ENCODE measurements around the gene NTM.

Gene NTM

DNA sequence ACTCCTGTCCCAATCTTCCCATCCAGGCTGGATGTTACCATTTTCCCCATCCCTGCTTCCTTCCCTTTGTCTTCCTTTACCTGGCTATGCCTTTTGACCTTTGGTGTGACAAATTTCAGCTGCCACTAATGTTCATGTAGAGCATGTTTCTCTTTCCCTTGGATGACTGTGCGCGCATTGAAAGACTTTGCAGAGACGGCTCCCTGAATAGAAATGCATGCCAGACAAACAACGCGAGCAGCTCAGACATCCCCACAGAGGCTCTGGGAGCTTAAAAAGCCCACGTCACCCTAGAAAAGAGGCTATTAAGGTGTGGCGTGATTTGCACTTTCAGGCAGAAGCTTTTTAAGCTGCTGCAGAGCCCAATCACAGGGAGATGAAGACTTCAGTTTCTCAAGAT lies 202.0 kb downstream of the NTM start:
- no peak overlapping the region for H3K4me3 ChIP-seq (ENCODE audit: low read length)
- no peak overlapping the region for H3K4me2 ChIP-seq (ENCODE audit: low read length)
- H3K9me3 ChIP-seq (replicated peaks; ENCODE audit: low read length), result no peaks in the 10 kb centered on the region
- H3K9ac ChIP-seq (ENCODE audit: low read depth, low read length), result no peak overlapping the region
- no peaks in the 10 kb centered on the region for H3K4me1 ChIP-seq (ENCODE audit: control insufficient read depth, insufficient read depth, low read length)
- no peaks in the 10 kb centered on the region for H3K36me3 ChIP-seq (ENCODE audit: insufficient read depth, low read length)
- peaks cover 5% of the 10 kb centered on the region for H3K27me3 ChIP-seq (ENCODE audit: control insufficient read depth, insufficient read depth, low read length)

DNA sequence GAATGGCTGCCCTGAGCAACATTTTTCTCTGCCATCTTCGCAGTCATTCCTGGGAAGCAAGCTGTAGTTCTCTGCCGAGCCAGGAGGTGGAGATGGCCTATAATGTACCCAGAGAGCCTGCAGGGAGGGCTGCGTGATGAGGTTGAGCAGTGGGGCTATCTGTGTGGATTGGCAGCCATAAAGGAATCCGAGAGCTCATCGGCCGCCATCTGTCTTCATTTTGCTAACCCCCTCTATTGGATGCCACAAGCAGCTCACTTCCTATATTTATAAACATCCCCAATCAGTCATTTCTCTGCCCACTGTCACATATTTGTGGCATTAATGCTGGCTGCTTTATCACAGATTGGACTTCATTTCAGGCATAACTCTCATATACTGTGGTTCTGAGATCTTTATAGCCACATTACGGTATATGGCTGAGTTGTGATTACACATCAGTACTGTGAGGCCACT lies 209.5 kb downstream of the NTM start:
- no peak overlapping the region for H3K9ac ChIP-seq (ENCODE audit: low read depth, low read length)
- H3K36me3 ChIP-seq (ENCODE audit: insufficient read depth, low read length), result no peaks in the 10 kb centered on the region
- no peak overlapping the region for H3K4me3 ChIP-seq (ENCODE audit: low read length)
- no peaks in the 10 kb centered on the region for H3K9me3 ChIP-seq (replicated peaks; ENCODE audit: low read length)
- H3K27me3 ChIP-seq (ENCODE audit: control insufficient read depth, insufficient read depth, low read length), result peaks cover 17% of the 10 kb centered on the region
- no peak overlapping the region for H3K4me2 ChIP-seq (ENCODE audit: low read length)
- H3K4me1 ChIP-seq (ENCODE audit: control insufficient read depth, insufficient read depth, low read length), result no peaks in the 10 kb centered on the region

DNA sequence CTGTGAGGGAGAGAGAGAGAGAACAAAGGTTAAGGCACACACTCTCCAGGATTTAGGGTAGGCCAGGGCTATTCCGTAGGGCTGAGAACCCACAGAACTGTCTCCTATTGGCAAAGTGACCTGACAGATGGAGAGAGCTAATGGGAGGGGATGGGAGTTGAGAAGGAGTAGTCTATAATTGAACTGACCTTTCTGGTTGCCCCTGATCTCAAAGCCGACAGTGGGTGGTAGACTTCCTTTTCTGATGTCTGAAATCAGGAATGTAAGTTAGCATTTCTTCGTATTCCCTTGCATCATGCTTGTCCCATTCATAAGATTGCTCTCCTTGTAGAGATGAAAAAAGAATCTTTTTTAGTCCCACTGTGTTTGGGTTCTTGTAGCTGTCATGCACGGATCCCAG lies 210.1 kb downstream of the NTM start:
- Histone ChIP-seq H3K4me3 (ENCODE audit: low read length) (no peak overlapping the region), H3K36me3 (ENCODE audit: insufficient read depth, low read length) (no peaks in the 10 kb centered on the region), H3K4me1 (ENCODE audit: control insufficient read depth, insufficient read depth, low read length) (no peaks in the 10 kb centered on the region)

DNA sequence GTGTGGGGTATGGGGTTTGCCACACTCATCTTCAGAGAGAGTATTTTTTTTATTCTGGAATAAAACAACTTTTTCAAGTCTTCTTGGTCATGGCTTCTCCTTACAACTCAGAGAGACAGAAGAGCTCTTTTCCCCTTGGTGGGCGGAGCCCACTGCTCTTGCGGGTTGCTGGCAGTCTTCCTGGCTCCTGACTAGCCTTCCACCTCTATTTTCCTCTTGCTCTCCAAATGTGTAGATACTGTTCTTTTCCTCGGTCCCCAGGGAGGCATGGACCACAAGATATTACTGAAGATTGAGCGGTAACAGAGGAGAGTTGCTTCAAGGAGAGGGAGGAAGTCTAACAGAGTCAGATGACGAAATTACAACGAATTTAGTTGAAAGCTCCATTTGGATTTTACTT lies 210.6 kb downstream of the NTM start:
- Histone ChIP-seq H3K4me2 (ENCODE audit: low read length) (no peak overlapping the region), H3K4me1 (ENCODE audit: control insufficient read depth, insufficient read depth, low read length) (no peaks in the 10 kb centered on the region), H3K9ac (ENCODE audit: low read depth, low read length) (no peak overlapping the region), H3K4me3 (ENCODE audit: low read length) (no peak overlapping the region), H3K27me3 (ENCODE audit: control insufficient read depth, insufficient read depth, low read length) (peaks cover 21% of the 10 kb centered on the region), H3K9me3 (replicated peaks; ENCODE audit: low read length) (no peaks in the 10 kb centered on the region), H3K36me3 (ENCODE audit: insufficient read depth, low read length) (no peaks in the 10 kb centered on the region)

More for the DNA sequence above, 210.1 kb downstream of the NTM start:
- no peaks in the 10 kb centered on the region for H3K9me3 ChIP-seq (replicated peaks; ENCODE audit: low read length)
- H3K4me2 ChIP-seq (ENCODE audit: low read length), result no peak overlapping the region
- peaks cover 17% of the 10 kb centered on the region for H3K27me3 ChIP-seq (ENCODE audit: control insufficient read depth, insufficient read depth, low read length)
- H3K9ac ChIP-seq (ENCODE audit: low read depth, low read length), result no peak overlapping the region

DNA sequence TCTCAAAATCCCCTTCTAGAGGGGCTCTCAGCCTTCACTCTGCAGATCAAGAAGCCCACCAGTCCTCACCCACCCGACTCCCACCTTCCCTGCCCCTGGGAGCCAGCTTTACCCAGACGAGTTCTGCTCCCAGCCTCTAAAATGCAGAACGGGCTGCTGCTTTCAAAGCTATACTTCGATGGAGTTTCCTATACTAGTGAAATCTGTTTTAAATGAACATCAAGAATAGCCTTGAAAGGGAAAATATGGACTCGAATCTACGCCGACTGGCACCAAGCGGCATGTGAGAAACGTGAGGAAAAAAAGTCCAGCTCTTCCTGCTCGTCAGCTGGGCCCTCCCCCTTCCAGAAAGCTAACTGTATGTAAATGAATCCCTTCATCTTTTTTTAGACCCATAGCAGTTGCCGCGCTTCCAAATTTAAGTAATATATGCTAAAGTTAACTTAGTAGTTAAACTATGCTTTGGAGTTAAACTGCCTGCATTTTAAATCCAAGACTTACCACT lies 211.7 kb downstream of the NTM start:
- Histone ChIP-seq H3K4me3 (ENCODE audit: low read length) (no peak overlapping the region), H3K9me3 (replicated peaks; ENCODE audit: low read length) (no peaks in the 10 kb centered on the region), H3K27me3 (ENCODE audit: control insufficient read depth, insufficient read depth, low read length) (peaks cover 21% of the 10 kb centered on the region), H3K4me1 (ENCODE audit: control insufficient read depth, insufficient read depth, low read length) (no peaks in the 10 kb centered on the region), H3K4me2 (ENCODE audit: low read length) (no peak overlapping the region), H3K9ac (ENCODE audit: low read depth, low read length) (no peak overlapping the region), H3K36me3 (ENCODE audit: insufficient read depth, low read length) (no peaks in the 10 kb centered on the region)

DNA sequence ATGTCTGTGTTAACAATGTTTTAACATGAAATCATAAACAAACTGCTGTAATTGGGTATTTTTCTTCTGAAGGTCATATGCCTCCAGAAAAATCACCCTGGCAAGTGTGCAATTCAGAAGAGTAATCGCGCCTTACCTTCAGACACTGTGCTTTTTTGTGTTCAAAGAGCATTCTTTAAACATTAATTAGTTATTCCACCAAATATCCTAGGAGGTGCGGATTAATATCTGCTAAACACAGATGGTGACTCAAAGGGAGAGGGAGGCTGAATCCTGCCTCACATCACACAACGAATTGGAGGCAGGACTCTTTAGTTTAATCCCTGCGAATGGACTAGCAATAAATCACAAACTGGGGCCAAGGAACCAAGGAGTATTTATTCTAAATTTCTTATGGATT lies 213.0 kb downstream of the NTM start:
- Histone ChIP-seq H3K27me3 (ENCODE audit: control insufficient read depth, insufficient read depth, low read length) (peaks cover 21% of the 10 kb centered on the region), H3K9me3 (replicated peaks; ENCODE audit: low read length) (no peaks in the 10 kb centered on the region), H3K9ac (ENCODE audit: low read depth, low read length) (no peak overlapping the region), H3K36me3 (ENCODE audit: insufficient read depth, low read length) (no peaks in the 10 kb centered on the region), H3K4me2 (ENCODE audit: low read length) (no peak overlapping the region), H3K4me3 (ENCODE audit: low read length) (no peak overlapping the region), H3K4me1 (ENCODE audit: control insufficient read depth, insufficient read depth, low read length) (no peaks in the 10 kb centered on the region)

DNA sequence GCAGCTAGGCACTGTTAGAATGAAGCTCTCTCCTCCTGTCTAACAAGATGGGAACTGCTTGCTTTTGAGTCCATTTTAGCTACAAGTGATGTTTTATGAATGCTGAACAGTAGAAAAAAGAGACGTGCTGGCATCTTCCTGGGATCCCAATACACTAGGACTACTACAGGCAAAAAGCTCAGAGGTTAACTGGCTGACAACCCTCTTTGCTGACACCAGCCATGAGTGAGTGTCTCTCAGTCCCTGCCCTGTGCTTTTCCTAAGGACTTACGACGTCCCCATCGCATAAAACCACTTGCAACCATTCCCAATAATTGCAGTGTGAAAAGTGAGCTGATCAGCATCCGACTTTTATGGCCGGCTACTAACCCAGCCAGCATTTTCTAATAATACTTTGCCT lies 213.5 kb downstream of the NTM start:
- no peaks in the 10 kb centered on the region for H3K36me3 ChIP-seq (ENCODE audit: insufficient read depth, low read length)
- H3K27me3 ChIP-seq (ENCODE audit: control insufficient read depth, insufficient read depth, low read length), result peaks cover 19% of the 10 kb centered on the region
- H3K9me3 ChIP-seq (replicated peaks; ENCODE audit: low read length), result no peaks in the 10 kb centered on the region
- no peak overlapping the region for H3K9ac ChIP-seq (ENCODE audit: low read depth, low read length)
- H3K4me2 ChIP-seq (ENCODE audit: low read length), result no peak overlapping the region
- no peaks in the 10 kb centered on the region for H3K4me1 ChIP-seq (ENCODE audit: control insufficient read depth, insufficient read depth, low read length)
- no peak overlapping the region for H3K4me3 ChIP-seq (ENCODE audit: low read length)

DNA sequence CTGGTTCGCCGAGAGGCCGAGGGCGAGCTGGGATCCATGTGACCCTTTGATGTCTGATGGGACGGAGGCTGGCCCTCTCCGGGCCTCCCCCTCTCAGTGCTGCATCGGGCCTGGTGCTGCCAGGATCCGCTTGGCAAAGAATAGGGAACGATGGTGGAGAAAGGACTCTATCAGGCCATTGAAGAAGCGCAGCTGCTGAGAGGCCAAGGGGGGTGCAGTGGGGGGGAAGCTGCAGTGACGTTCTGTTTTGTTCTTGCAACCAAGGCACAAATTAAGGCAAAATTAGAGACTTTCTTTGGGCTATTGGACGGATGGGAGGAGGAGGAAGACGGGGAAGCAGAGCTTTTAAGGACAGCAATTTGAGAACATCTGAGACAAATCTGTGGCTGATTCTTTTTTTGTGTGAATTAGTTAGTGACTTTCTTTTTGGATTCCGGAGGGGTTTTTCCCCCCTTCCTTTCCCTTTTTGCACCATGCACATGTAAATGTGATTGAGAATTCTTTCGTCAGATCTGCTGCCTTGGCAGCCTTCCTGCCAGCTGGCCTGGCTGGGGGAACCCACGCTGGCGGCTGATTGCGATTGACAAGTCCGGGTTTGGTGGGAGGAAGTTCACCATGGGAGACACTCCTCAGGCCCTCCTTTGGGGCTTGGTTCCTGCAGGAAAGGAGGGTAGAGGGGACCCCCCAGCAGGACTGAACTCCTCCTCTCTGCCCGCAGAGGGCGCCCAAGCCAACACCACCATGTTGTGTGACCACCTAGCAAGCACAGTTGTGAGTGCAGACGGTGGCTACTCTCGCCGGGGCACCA lies 214.6 kb downstream of the NTM start:
- Histone ChIP-seq H3K4me2 (ENCODE audit: low read length) (no peak overlapping the region), H3K9ac (ENCODE audit: low read depth, low read length) (no peak overlapping the region), H3K36me3 (ENCODE audit: insufficient read depth, low read length) (no peaks in the 10 kb centered on the region), H3K27me3 (ENCODE audit: control insufficient read depth, insufficient read depth, low read length) (peaks cover 18% of the 10 kb centered on the region), H3K9me3 (replicated peaks; ENCODE audit: low read length) (no peaks in the 10 kb centered on the region), H3K4me3 (ENCODE audit: low read length) (no peak overlapping the region), H3K4me1 (ENCODE audit: control insufficient read depth, insufficient read depth, low read length) (no peaks in the 10 kb centered on the region)

DNA sequence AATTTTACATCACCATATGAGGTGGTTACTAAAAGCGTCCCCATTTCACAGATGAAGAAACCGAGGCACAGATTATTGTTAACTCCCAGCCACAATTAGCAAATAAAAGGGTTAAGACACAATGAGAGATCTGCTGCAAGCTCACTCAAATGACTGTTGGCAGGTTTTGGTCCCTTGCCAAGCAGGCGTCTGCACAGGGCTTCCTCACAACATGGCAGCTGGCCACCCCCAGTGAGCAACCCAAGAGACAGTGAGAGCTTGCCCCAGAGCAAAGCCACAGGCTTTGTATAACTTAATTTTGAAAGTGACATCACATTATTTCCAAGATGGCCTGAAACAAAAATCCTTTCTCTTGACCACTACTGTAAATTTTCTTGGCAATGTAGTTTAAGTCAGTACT lies 217.6 kb downstream of the NTM start:
- no peak overlapping the region for H3K9ac ChIP-seq (ENCODE audit: low read depth, low read length)
- H3K27me3 ChIP-seq (ENCODE audit: control insufficient read depth, insufficient read depth, low read length), result peaks cover 18% of the 10 kb centered on the region
- no peaks in the 10 kb centered on the region for H3K36me3 ChIP-seq (ENCODE audit: insufficient read depth, low read length)
- H3K9me3 ChIP-seq (replicated peaks; ENCODE audit: low read length), result no peaks in the 10 kb centered on the region
- no peak overlapping the region for H3K4me3 ChIP-seq (ENCODE audit: low read length)
- H3K4me2 ChIP-seq (ENCODE audit: low read length), result no peak overlapping the region
- H3K4me1 ChIP-seq (ENCODE audit: control insufficient read depth, insufficient read depth, low read length), result no peaks in the 10 kb centered on the region

DNA sequence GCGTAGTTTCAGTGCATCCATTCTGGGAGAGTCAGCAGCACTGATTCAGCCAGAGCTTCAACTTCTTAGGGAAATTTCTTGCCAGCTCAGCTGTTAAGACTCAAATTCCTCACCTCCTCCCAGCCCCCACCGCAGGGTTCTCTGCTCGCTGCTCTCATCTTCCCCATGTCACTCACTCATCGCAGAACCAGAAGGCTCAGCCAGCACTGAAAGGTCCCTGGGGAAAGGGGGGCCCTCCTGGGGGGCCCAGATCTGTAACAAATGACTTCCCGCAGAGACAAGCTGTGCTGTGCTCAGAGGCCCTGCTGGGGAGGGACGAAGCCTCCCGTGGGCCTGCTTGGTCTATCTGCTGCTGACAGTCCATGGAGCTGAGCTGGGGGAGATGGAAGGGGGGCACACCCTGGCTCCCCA lies 220.6 kb downstream of the NTM start:
- Histone ChIP-seq H3K27me3 (ENCODE audit: control insufficient read depth, insufficient read depth, low read length) (peaks cover 3% of the 10 kb centered on the region), H3K4me1 (ENCODE audit: control insufficient read depth, insufficient read depth, low read length) (no peaks in the 10 kb centered on the region), H3K36me3 (ENCODE audit: insufficient read depth, low read length) (no peaks in the 10 kb centered on the region), H3K9me3 (replicated peaks; ENCODE audit: low read length) (no peaks in the 10 kb centered on the region), H3K9ac (ENCODE audit: low read depth, low read length) (no peak overlapping the region), H3K4me2 (ENCODE audit: low read length) (no peak overlapping the region), H3K4me3 (ENCODE audit: low read length) (no peak overlapping the region)

DNA sequence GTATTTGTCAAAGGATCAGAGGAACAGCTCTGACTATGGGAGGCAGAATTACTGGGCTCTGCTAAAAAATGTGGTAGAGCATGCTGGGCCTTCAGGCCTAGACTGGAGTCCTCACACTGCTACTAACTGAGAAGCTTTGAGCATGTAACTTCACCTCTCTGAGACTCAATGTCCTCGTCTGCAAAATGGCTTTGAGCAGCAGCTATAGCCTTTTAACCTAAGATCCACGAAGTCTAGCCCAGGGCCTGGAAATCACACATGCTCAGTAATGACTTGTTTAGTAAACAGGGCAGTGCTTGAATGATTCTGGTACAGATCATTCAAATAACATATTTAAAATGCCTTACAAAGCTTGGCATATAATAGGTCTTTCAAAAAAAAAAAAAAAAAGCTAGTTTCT lies 221.7 kb downstream of the NTM start:
- no peaks in the 10 kb centered on the region for H3K36me3 ChIP-seq (ENCODE audit: insufficient read depth, low read length)
- peaks cover 11% of the 10 kb centered on the region for H3K27me3 ChIP-seq (ENCODE audit: control insufficient read depth, insufficient read depth, low read length)
- H3K9ac ChIP-seq (ENCODE audit: low read depth, low read length), result no peak overlapping the region
- H3K9me3 ChIP-seq (replicated peaks; ENCODE audit: low read length), result no peaks in the 10 kb centered on the region
- H3K4me1 ChIP-seq (ENCODE audit: control insufficient read depth, insufficient read depth, low read length), result no peaks in the 10 kb centered on the region
- H3K4me3 ChIP-seq (ENCODE audit: low read length), result no peak overlapping the region
- H3K4me2 ChIP-seq (ENCODE audit: low read length), result no peak overlapping the region

DNA sequence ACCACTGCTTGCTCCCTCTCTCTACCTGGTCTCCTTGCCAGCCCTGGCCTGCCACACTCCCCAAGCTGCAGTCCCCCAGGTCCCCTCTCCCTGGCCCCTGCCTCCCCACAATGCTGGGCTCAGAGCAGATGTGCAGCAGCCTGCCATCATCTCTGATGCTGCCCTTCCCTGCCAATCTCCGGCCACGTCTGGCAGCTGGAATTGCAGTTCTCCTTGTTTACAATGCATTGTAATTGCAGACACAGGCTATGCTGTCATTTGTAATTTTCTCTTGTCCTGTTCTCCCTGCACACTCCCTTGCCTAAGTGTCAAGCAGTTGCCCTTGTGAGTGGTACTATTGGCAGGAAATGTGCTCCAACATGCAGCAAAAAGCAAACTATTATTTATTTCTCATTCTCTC lies 222.3 kb downstream of the NTM start:
- H3K9ac ChIP-seq (ENCODE audit: low read depth, low read length), result no peak overlapping the region

More for the DNA sequence above, 222.3 kb downstream of the NTM start:
- Histone ChIP-seq H3K4me3 (ENCODE audit: low read length) (no peak overlapping the region), H3K4me2 (ENCODE audit: low read length) (no peak overlapping the region), H3K36me3 (ENCODE audit: insufficient read depth, low read length) (no peaks in the 10 kb centered on the region), H3K4me1 (ENCODE audit: control insufficient read depth, insufficient read depth, low read length) (no peaks in the 10 kb centered on the region), H3K27me3 (ENCODE audit: control insufficient read depth, insufficient read depth, low read length) (peaks cover 14% of the 10 kb centered on the region), H3K9me3 (replicated peaks; ENCODE audit: low read length) (no peaks in the 10 kb centered on the region)
